ENCODE measurements around the gene TCERG1L.

TCERG1L gene

DNA sequence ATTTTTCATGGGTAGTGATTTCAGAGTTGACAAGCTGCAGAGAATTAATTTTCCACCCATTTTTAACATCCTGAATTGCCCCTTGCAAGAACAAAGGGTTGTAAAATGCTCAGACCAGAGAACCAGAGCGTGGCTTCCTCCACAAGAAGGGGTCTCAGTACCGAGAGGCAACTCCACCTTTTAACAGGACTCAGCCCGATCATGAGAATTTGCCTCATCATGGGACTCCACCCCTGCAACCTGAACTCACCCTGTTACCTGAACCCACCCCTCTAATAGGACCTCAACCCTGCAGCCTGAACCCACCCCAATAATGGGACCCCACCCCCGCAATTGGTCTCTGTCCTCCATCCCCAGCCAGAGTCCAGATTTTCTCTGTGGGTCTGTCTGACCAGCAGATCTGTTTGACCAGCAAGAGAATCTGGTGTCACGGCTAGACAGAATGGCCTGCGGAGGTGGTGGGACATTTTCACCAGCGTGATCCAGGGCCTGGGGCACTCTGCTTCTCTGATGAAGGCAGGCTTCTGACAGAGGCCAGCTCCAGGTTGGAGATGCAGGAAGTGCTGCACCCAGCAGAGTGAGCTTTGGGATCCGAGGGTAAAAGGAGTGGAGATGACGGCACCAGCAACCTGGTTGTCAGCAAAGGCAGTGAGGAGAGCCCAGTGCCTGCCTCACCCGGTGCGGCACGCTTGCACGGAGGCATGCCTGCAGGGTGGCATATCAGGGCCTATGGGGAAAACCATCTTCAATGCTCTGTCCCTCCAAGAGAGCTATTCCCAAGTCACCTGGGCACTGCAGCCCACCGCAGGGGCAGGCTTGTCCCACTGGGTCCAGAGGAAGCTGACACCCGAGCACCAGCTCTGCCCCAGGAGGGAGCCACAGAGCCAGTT lies 136.6 kb downstream of the TCERG1L start:
- Histone ChIP-seq H3K4me3 (replicated peaks; ENCODE audit: low read depth, low read length) (no peak overlapping the region), H3K27me3 (replicated peaks; ENCODE audit: control insufficient read depth, insufficient read depth, low read length) (no peaks in the 10 kb centered on the region), H3K36me3 (ENCODE audit: control insufficient read depth, insufficient read depth, low read length) (no peaks in the 10 kb centered on the region)
- DNase-seq (ENCODE audit: extremely low read depth, insufficient read length) = no peak
- TF ChIP-seq, protein P1, sequence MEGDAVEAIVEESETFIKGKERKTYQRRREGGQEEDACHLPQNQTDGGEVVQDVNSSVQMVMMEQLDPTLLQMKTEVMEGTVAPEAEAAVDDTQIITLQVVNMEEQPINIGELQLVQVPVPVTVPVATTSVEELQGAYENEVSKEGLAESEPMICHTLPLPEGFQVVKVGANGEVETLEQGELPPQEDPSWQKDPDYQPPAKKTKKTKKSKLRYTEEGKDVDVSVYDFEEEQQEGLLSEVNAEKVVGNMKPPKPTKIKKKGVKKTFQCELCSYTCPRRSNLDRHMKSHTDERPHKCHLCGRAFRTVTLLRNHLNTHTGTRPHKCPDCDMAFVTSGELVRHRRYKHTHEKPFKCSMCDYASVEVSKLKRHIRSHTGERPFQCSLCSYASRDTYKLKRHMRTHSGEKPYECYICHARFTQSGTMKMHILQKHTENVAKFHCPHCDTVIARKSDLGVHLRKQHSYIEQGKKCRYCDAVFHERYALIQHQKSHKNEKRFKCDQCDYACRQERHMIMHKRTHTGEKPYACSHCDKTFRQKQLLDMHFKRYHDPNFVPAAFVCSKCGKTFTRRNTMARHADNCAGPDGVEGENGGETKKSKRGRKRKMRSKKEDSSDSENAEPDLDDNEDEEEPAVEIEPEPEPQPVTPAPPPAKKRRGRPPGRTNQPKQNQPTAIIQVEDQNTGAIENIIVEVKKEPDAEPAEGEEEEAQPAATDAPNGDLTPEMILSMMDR (IDR thresholded peaks at IDR 0.05; ENCODE audit: insufficient read depth, low read length, poor library complexity, severe bottlenecking) = no peak

DNA sequence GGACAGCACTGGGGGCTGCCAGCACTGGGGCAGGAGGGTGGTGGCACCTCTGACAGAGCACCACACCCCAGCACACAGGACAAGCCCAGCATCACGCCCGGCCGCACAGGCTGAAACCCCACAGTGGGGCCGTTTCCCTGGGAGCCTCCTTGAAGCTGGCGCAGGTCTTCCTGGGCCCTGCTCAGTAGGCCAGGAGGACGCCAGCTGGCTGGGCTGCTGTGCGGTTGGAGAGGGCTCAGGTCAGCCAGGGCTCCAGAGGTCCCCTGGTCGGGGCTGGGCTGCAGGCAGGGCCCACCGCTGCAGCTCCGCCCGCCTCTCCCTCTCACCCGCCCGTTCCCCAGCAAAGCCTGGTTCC lies 137.3 kb downstream of the TCERG1L start:
- DNase-seq (ENCODE audit: extremely low read depth, insufficient read length) = no peak
- no peak overlapping the region for H3K4me3 ChIP-seq (replicated peaks; ENCODE audit: low read depth, low read length)
- TF ChIP-seq, protein P1 (IDR thresholded peaks at IDR 0.05; ENCODE audit: insufficient read depth, low read length, poor library complexity, severe bottlenecking) = no peak

DNA sequence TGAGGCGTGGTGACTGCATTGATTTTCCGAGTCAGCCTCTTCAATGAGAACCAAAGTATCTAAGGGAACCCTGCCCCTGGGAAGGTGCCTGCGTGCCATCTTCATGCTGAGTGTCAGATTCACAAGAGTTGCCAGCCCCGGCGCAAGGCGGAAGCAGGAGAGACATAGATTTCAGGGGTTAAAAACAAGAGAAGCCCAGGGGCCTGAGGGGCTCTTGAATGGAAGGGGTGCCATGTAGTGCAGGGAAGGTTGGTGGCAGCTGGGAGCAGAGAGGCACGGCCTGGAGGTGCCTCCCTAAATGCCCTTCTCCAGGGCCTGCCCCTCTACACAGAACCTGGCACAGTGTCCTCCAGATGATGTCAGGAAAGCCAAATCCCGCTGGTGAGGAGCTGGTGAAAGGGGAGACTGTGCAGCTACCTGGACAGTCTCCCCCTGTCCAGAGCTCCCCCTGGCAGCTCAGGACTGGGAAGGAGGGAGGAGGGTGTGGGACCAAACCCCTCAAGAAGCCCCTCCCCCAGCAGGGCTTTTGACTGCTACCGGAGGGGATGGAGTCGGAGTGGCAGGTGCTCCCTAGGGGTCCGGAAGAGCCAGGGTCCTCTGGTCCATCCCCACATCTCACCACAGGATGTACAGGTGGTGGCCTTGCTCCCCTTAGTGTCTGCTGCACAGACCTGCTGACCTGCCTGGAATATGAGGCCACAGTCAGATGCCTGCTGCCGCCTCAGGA lies 137.9 kb downstream of the TCERG1L start:
- TF ChIP-seq, protein P1 (IDR thresholded peaks at IDR 0.05; ENCODE audit: insufficient read depth, low read length, poor library complexity, severe bottlenecking) = no peak
- DNase-seq (ENCODE audit: extremely low read depth, insufficient read length) = no peak
- Histone ChIP-seq H3K4me3 (replicated peaks; ENCODE audit: low read depth, low read length) (no peak overlapping the region), H3K36me3 (ENCODE audit: control insufficient read depth, insufficient read depth, low read length) (no peaks in the 10 kb centered on the region), H3K27me3 (replicated peaks; ENCODE audit: control insufficient read depth, insufficient read depth, low read length) (no peaks in the 10 kb centered on the region)

More for the DNA sequence above, 137.3 kb downstream of the TCERG1L start:
- H3K36me3 ChIP-seq (ENCODE audit: control insufficient read depth, insufficient read depth, low read length) = no peaks in the 10 kb centered on the region
- H3K27me3 ChIP-seq (replicated peaks; ENCODE audit: control insufficient read depth, insufficient read depth, low read length) = no peaks in the 10 kb centered on the region

DNA sequence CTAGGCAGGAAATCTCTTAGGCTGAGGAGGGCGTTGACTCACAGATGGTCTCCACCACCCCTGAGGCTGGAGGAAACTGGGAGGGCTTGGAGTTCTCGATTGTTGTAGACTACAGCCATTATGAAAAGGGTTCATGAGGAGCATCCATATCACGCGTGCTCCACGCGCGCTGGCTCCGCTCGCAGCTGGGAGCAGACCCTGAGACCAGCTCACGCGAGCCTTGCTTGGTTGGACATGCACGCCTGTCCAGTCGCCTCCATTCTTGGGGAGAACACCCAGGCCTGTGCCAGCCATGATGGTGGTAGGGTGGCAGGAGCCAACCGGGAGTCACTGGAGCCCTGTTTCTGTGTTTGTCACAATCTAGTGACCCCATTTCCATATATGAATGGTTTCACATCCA lies 139.1 kb downstream of the TCERG1L start:
- no peaks in the 10 kb centered on the region for H3K27me3 ChIP-seq (replicated peaks; ENCODE audit: control insufficient read depth, insufficient read depth, low read length)
- DNase-seq (ENCODE audit: extremely low read depth, insufficient read length) = no peak
- H3K36me3 ChIP-seq (ENCODE audit: control insufficient read depth, insufficient read depth, low read length) = no peaks in the 10 kb centered on the region
- TF ChIP-seq, protein P1 (IDR thresholded peaks at IDR 0.05; ENCODE audit: insufficient read depth, low read length, poor library complexity, severe bottlenecking) = no peak
- no peak overlapping the region for H3K4me3 ChIP-seq (replicated peaks; ENCODE audit: low read depth, low read length)

- DNase-seq (ENCODE audit: extremely low read depth, insufficient read length) = no peak
- TF ChIP-seq, protein P1 (IDR thresholded peaks at IDR 0.05; ENCODE audit: insufficient read depth, low read length, poor library complexity, severe bottlenecking) = no peak
- Histone ChIP-seq H3K27me3 (replicated peaks; ENCODE audit: control insufficient read depth, insufficient read depth, low read length) (no peaks in the 10 kb centered on the region), H3K36me3 (ENCODE audit: control insufficient read depth, insufficient read depth, low read length) (no peaks in the 10 kb centered on the region), H3K4me3 (replicated peaks; ENCODE audit: low read depth, low read length) (no peak overlapping the region)
These were observed 142.4 kb downstream of the TCERG1L start for GRCh38 chr10:131169146-131169545.
